Sigmoid colon (tissue), 7 donors: ENCODE results near the gene PIP5K1C. TPM values are rescaled to one million over a fixed set of nuclear protein-coding genes. Genes with fewer than 3 reads are reported as not detected.

Experiments
- DNase-seq: peaks from one replicate; pipeline ENCODE4 v3.0.0-alpha.2; 2019
- H3K27ac ChIP-seq, 4 donors: fragments of 200-600 bp; sonication (generic); one replicate each; pipeline ENCODE4 v1.5.1; 2016 to 2019; ENCODE audit warnings: mild to moderate bottlenecking in 1 of 4
- H3K27me3 ChIP-seq, 3 donors: fragments of 200-600 bp; sonication (generic); one replicate each; pipeline ENCODE4 v1.5.1; 2019; ENCODE audit warnings: mild to moderate bottlenecking in 1 of 3
- H3K36me3 ChIP-seq, 4 donors: fragments of 200-600 bp; sonication (generic); one replicate each; pipeline ENCODE4 v1.5.1; 2016 to 2019
- H3K4me1 ChIP-seq, 4 donors: fragments of 200-600 bp; sonication (generic); one replicate each; pipeline ENCODE4 v1.5.1; 2017 to 2019
- H3K4me3 ChIP-seq, 4 donors: fragments of 200-600 bp; sonication (generic); one replicate each; pipeline ENCODE4 v1.5.1; 2017 to 2019; ENCODE audit warnings: mild to moderate bottlenecking in 2 of 4, moderate library complexity in 1 of 4
- H3K9me3 ChIP-seq, 4 donors: fragments of 200-600 bp in 3 of 4; sonication (generic) in 3 of 4; one replicate each; pipeline versions ENCODE4 v1.5.1 to v1.6.1; 2013 to 2019
- CTCF ChIP-seq, 4 experiments: fragments of 450-650 bp in 3 of 4; fragments of 200-600 bp in 1 of 4; IDR thresholded peaks; one replicate each; pipeline ENCODE4 v1.5.1; 2016 to 2019; ENCODE audit warnings: antibody characterized with exemption in 4 of 4, mild to moderate bottlenecking in 3 of 4, moderate library complexity in 2 of 4
- EP300 ChIP-seq, 4 donors: sonication (generic); formaldehyde crosslinking; IDR thresholded peaks; one replicate each; pipeline ENCODE4 v1.6.1; 2017; ENCODE audit warnings: antibody characterized with exemption in 4 of 4
- POLR2A ChIP-seq, 2 donors: fragments of 450-650 bp; IDR thresholded peaks; one replicate each; pipeline ENCODE4 v1.6.1; 2016; ENCODE audit warnings: antibody characterized with exemption in 2 of 2, mild to moderate bottlenecking in 2 of 2, moderate library complexity in 2 of 2
- POLR2AphosphoS5 ChIP-seq, 4 donors: sonication (generic); formaldehyde crosslinking; IDR thresholded peaks; one replicate each; pipeline ENCODE4 v1.6.1; 2017; ENCODE audit warnings: antibody characterized with exemption in 4 of 4
- WGBS, 2 donors: extraction: QIAGEN DNeasy Blood & Tissue Kit; methylation state at CpG; one replicate each; pipeline ENCODE4 v1.1.7; 2013; 5-methylcytosine and 5-hydroxymethylcytosine counted together
- intact Hi-C: fragments of 100-400 bp; cut with DNase I; formaldehyde crosslinking; loops from one replicate; pipeline ENCODE4 v1.15.1; 2023
- polyA plus RNA-seq, 3 donors: library from polyadenylated mRNA; stranded (reverse); fragments of 200-250 nt; gene quantifications; one replicate each; pipeline ENCODE4 v1.2.3, GENCODE V29; 2013
- total RNA-seq, 4 donors: library from RNA; depleted of rRNA; stranded (reverse); fragments of >200 nt; gene quantifications; one replicate each; pipeline ENCODE4 v1.1.0, GENCODE V29; 2016
- donor health status: healthy with polysubstance abuse.
- donor health status: Bipolar disorder and iron deficiency.
- donor health status: healthy.

Gene PIP5K1C
- total and polyA plus RNA-seq, 7 donors: 7.8 to 68.7 (median 27.8) TPM

- Histone ChIP-seq H3K27me3 (peaks cover 0 to 21% (median 0%) of the 10 kb centered on the region in 3 donors), H3K36me3 (no peaks in the 10 kb centered on the region), H3K4me1 (no peaks in the 10 kb centered on the region), H3K27ac (no peak overlapping the region), H3K4me3 (no peak overlapping the region), H3K9me3 (no peaks in the 10 kb centered on the region)
- no peak for DNase-seq
- intact Hi-C loops: no loop called here
- 90 to 97% methylated on average over 2 of the region's 2 CpGs for WGBS, 2 donors
- TF ChIP-seq POLR2AphosphoS5 (IDR thresholded peaks at IDR 0.05): no peak
- TF ChIP-seq CTCF (IDR thresholded peaks at IDR 0.05): no peak
- TF ChIP-seq POLR2A (IDR thresholded peaks at IDR 0.05): no peak
- no peak for TF ChIP-seq EP300 (IDR thresholded peaks at IDR 0.05)
Observed at GRCh38 chr19:3743486-3743885, 43.2 kb upstream of the PIP5K1C start.

GRCh38 chr19:3740431-3740830, 40.2 kb upstream of the PIP5K1C start:
- Histone ChIP-seq H3K27me3 (no peaks in the 10 kb centered on the region), H3K27ac (no peak overlapping the region), H3K9me3 (no peaks in the 10 kb centered on the region), H3K4me1 (no peaks in the 10 kb centered on the region), H3K36me3 (no peaks in the 10 kb centered on the region), H3K4me3 (no peak overlapping the region)
- intact Hi-C loops: no loop called here
- no peak for DNase-seq
- 94 to 95% methylated on average over 24 of the region's 24 CpGs for WGBS, 2 donors
- TF ChIP-seq CTCF (IDR thresholded peaks at IDR 0.05) (no peak), POLR2AphosphoS5 (IDR thresholded peaks at IDR 0.05) (no peak), EP300 (IDR thresholded peaks at IDR 0.05) (no peak), POLR2A (IDR thresholded peaks at IDR 0.05) (no peak)

GRCh38 chr19:3738477-3739220, 38.4 kb upstream of the PIP5K1C start:
- H3K9me3 ChIP-seq: no peaks in the 10 kb centered on the region
- no peaks in the 10 kb centered on the region for H3K36me3 ChIP-seq
- no peaks in the 10 kb centered on the region for H3K27me3 ChIP-seq
- DNase-seq: no peak
- no peaks in the 10 kb centered on the region for H3K4me1 ChIP-seq
- H3K27ac ChIP-seq: no peak overlapping the region
- no peak for TF ChIP-seq EP300 (IDR thresholded peaks at IDR 0.05)
- no peak for TF ChIP-seq POLR2AphosphoS5 (IDR thresholded peaks at IDR 0.05)
- no peak for TF ChIP-seq POLR2A (IDR thresholded peaks at IDR 0.05)
- TF ChIP-seq CTCF (IDR thresholded peaks at IDR 0.05): no peak
- H3K4me3 ChIP-seq: no peak overlapping the region
- WGBS, 2 donors: 93 to 94% methylated on average over 32 of the region's 32 CpGs
- intact Hi-C loops: no loop called here

GRCh38 chr19:3737487-3738205, 37.4 kb upstream of the PIP5K1C start:
- no peak for TF ChIP-seq EP300 (IDR thresholded peaks at IDR 0.05)
- TF ChIP-seq POLR2A (IDR thresholded peaks at IDR 0.05): no peak
- no peak for TF ChIP-seq POLR2AphosphoS5 (IDR thresholded peaks at IDR 0.05)
- TF ChIP-seq CTCF (IDR thresholded peaks at IDR 0.05): no peak
- Histone ChIP-seq H3K9me3 (no peaks in the 10 kb centered on the region), H3K27ac (no peak overlapping the region), H3K36me3 (no peaks in the 10 kb centered on the region), H3K4me1 (no peaks in the 10 kb centered on the region), H3K4me3 (no peak overlapping the region), H3K27me3 (no peaks in the 10 kb centered on the region)
- whole genome bisulfite sequencing, 2 donors: 89 to 91% methylated on average over 10 of the region's 10 CpGs
- intact Hi-C loops: no loop called here
- no peak for DNase-seq
